Sigmoid colon (tissue), 7 donors: ENCODE data around the gene SORCS2. TPM values are rescaled to one million over a fixed set of nuclear protein-coding genes. Genes with fewer than 3 reads are reported as not detected.

ENCODE experiments used
- DNase-seq: peaks from one replicate; pipeline ENCODE4 v3.0.0-alpha.2; 2019
- H3K27ac ChIP-seq, 4 donors: fragments of 200-600 bp; sonication (generic); one replicate each; pipeline ENCODE4 v1.5.1; 2016 to 2019; ENCODE audit warnings: mild to moderate bottlenecking in 1 of 4
- H3K27me3 ChIP-seq, 3 donors: fragments of 200-600 bp; sonication (generic); one replicate each; pipeline ENCODE4 v1.5.1; 2019; ENCODE audit warnings: mild to moderate bottlenecking in 1 of 3
- H3K36me3 ChIP-seq, 4 donors: fragments of 200-600 bp; sonication (generic); one replicate each; pipeline ENCODE4 v1.5.1; 2016 to 2019
- H3K4me1 ChIP-seq, 4 donors: fragments of 200-600 bp; sonication (generic); one replicate each; pipeline ENCODE4 v1.5.1; 2017 to 2019
- H3K4me3 ChIP-seq, 4 donors: fragments of 200-600 bp; sonication (generic); one replicate each; pipeline ENCODE4 v1.5.1; 2017 to 2019; ENCODE audit warnings: mild to moderate bottlenecking in 2 of 4, moderate library complexity in 1 of 4
- H3K9me3 ChIP-seq, 4 donors: fragments of 200-600 bp in 3 of 4; sonication (generic) in 3 of 4; one replicate each; pipeline versions ENCODE4 v1.5.1 to v1.6.1; 2013 to 2019
- EP300 ChIP-seq, 4 donors: sonication (generic); formaldehyde crosslinking; IDR thresholded peaks; one replicate each; pipeline ENCODE4 v1.6.1; 2017; ENCODE audit warnings: antibody characterized with exemption in 4 of 4
- POLR2A ChIP-seq, 2 donors: fragments of 450-650 bp; IDR thresholded peaks; one replicate each; pipeline ENCODE4 v1.6.1; 2016; ENCODE audit warnings: antibody characterized with exemption in 2 of 2, mild to moderate bottlenecking in 2 of 2, moderate library complexity in 2 of 2
- POLR2AphosphoS5 ChIP-seq, 4 donors: sonication (generic); formaldehyde crosslinking; IDR thresholded peaks; one replicate each; pipeline ENCODE4 v1.6.1; 2017; ENCODE audit warnings: antibody characterized with exemption in 4 of 4
- WGBS, 2 donors: extraction: QIAGEN DNeasy Blood & Tissue Kit; methylation state at CpG; one replicate each; pipeline ENCODE4 v1.1.7; 2013; 5-methylcytosine and 5-hydroxymethylcytosine counted together
- intact Hi-C: fragments of 100-400 bp; cut with DNase I; formaldehyde crosslinking; loops from one replicate; pipeline ENCODE4 v1.15.1; 2023
- polyA plus RNA-seq, 3 donors: library from polyadenylated mRNA; stranded (reverse); fragments of 200-250 nt; gene quantifications; one replicate each; pipeline ENCODE4 v1.2.3, GENCODE V29; 2013
- total RNA-seq, 4 donors: library from RNA; depleted of rRNA; stranded (reverse); fragments of >200 nt; gene quantifications; one replicate each; pipeline ENCODE4 v1.1.0, GENCODE V29; 2016
- TF ChIP-seq, protein P1 (sequence below), 4 experiments: fragments of 450-650 bp in 3 of 4; fragments of 200-600 bp in 1 of 4; IDR thresholded peaks; one replicate each; pipeline ENCODE4 v1.5.1; 2016 to 2019; ENCODE audit warnings: antibody characterized with exemption in 4 of 4, mild to moderate bottlenecking in 3 of 4, moderate library complexity in 2 of 4
- donor health status: healthy with polysubstance abuse.
- donor health status: Bipolar disorder and iron deficiency.
- donor health status: healthy.

Gene SORCS2
- total and polyA plus RNA-seq, 7 donors: 1.8 to 6.4 (median 3.9) TPM; not detected in 2

DNA sequence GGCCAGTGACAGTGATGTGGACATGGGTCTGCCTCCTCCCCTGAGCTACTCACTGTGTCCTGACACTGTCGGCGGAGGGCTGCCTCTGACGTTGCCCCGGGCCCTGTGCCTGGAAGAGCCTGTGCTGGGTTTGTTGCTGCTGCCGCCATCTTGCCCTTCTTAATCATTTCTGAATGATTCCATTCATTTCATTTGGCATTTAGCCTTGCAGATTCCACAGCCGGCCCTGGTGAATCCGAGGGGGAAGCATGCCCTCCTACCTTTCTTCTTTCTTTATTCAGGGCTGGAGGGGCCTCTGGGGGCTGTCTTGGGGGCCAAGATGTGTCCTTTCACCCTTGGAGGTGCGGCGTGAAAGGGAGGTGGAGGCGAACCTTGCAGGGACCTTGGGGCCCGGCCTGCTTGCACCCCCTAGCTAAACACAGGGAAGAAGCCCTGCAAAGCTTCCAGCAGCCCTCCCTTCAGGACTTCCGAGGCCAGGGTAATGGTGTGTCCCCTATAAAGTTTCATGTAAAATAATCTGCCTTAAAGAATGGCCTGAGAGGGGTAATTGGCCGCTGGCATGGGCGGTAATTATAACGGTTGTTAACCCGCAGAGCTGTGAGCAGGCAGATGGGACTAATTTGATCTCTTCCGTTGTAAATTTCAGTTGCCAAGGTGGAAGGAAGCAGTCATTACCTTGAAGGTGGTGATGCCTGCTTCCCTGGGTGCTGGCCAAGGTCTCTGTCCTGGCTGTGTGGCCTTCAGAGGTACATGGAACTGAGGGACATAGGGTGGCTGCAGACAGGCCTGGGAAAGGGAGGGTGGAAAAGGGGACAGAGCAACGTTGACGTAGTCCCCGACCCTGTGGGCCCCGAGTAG, 150.1 kb downstream of the SORCS2 start:
- DNase-seq: no peak
- peaks cover 0 to 7% (median 2%) of the 10 kb centered on the region in 4 donors for H3K9me3 ChIP-seq
- WGBS, 2 donors: 84 to 85% methylated on average over 21 of the region's 21 CpGs
- H3K36me3 ChIP-seq: no peaks in the 10 kb centered on the region
- no peaks in the 10 kb centered on the region for H3K27me3 ChIP-seq
- no peak overlapping the region for H3K4me3 ChIP-seq
- no peak overlapping the region for H3K27ac ChIP-seq
- intact Hi-C loops: no loop called here
- TF ChIP-seq, protein P1, sequence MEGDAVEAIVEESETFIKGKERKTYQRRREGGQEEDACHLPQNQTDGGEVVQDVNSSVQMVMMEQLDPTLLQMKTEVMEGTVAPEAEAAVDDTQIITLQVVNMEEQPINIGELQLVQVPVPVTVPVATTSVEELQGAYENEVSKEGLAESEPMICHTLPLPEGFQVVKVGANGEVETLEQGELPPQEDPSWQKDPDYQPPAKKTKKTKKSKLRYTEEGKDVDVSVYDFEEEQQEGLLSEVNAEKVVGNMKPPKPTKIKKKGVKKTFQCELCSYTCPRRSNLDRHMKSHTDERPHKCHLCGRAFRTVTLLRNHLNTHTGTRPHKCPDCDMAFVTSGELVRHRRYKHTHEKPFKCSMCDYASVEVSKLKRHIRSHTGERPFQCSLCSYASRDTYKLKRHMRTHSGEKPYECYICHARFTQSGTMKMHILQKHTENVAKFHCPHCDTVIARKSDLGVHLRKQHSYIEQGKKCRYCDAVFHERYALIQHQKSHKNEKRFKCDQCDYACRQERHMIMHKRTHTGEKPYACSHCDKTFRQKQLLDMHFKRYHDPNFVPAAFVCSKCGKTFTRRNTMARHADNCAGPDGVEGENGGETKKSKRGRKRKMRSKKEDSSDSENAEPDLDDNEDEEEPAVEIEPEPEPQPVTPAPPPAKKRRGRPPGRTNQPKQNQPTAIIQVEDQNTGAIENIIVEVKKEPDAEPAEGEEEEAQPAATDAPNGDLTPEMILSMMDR (IDR thresholded peaks at IDR 0.05): no peak
- TF ChIP-seq EP300 (IDR thresholded peaks at IDR 0.05) (no peak), POLR2AphosphoS5 (IDR thresholded peaks at IDR 0.05) (no peak), POLR2A (IDR thresholded peaks at IDR 0.05) (no peak)
- no peaks in the 10 kb centered on the region for H3K4me1 ChIP-seq

DNA sequence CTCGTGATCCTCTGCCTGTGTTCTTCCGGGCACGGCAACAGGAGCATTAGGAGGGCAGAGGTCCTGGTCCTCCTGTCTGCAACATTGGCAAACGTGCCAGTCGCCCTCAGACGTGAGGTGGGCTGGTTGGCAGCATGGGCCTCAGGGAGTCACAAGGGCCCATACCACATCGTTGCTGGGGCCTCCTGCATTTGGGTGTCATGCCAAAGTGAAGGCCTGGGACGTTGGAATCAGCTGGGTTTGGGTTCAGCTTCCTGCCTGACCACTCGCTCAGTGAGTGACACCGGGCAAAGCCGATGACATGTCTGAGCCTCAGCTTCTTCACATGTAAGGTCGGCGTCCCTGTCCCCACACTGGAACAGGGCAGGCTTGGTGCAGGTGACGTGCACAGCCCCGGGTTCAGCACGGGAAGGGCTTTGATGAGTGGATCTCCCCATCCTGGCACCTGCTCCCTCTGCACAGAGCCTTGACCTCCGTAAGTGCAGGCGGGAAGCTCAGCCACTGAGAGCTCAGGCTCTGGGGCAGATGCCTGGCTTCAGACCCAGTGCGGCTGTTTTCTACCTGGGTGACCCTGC, 150.8 kb downstream of the SORCS2 start:
- WGBS, 2 donors: 82 to 88% methylated on average over 19 of the region's 19 CpGs
- H3K9me3 ChIP-seq: peaks cover 0 to 7% (median 2%) of the 10 kb centered on the region in 4 donors
- H3K27ac ChIP-seq: no peak overlapping the region
- H3K4me3 ChIP-seq: no peak overlapping the region
- H3K4me1 ChIP-seq: no peaks in the 10 kb centered on the region
- intact Hi-C loops: no loop called here
- H3K36me3 ChIP-seq: no peaks in the 10 kb centered on the region
- no peaks in the 10 kb centered on the region for H3K27me3 ChIP-seq
- TF ChIP-seq POLR2A (IDR thresholded peaks at IDR 0.05) (no peak), EP300 (IDR thresholded peaks at IDR 0.05) (no peak), POLR2AphosphoS5 (IDR thresholded peaks at IDR 0.05) (no peak)
- TF ChIP-seq, protein P1 (IDR thresholded peaks at IDR 0.05): no peak
- no peak for DNase-seq

DNA sequence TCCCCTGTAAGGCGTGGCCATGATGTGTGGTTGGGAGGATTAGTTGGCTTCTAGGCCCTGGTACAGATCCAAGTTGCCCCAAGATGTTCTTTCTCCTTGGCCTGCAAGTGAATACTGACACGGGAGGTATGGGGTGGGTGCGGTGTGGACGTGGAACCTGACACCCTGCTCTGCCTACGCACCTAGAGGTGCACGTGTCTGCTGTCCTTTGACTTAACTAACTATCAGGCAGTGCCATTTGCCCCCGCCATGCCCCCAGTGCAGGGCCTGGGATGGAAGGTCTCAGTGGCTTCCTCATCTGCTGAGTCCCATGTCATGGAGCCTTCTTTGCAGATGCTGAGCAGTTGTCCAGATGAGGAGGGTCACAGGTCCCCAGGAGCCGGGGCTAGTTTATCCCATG, 151.6 kb downstream of the SORCS2 start:
- intact Hi-C loops: no loop called here
- H3K4me1 ChIP-seq: no peaks in the 10 kb centered on the region
- peaks cover 0 to 7% (median 2%) of the 10 kb centered on the region in 4 donors for H3K9me3 ChIP-seq
- 77 to 83% methylated on average over 8 of the region's 8 CpGs for WGBS, 2 donors
- H3K27me3 ChIP-seq: no peaks in the 10 kb centered on the region
- H3K4me3 ChIP-seq: no peak overlapping the region
- H3K36me3 ChIP-seq: no peaks in the 10 kb centered on the region
- TF ChIP-seq EP300 (IDR thresholded peaks at IDR 0.05) (no peak), POLR2AphosphoS5 (IDR thresholded peaks at IDR 0.05) (no peak), POLR2A (IDR thresholded peaks at IDR 0.05) (no peak)
- TF ChIP-seq, protein P1 (IDR thresholded peaks at IDR 0.05): no peak
- no peak for DNase-seq
- no peak overlapping the region for H3K27ac ChIP-seq

DNA sequence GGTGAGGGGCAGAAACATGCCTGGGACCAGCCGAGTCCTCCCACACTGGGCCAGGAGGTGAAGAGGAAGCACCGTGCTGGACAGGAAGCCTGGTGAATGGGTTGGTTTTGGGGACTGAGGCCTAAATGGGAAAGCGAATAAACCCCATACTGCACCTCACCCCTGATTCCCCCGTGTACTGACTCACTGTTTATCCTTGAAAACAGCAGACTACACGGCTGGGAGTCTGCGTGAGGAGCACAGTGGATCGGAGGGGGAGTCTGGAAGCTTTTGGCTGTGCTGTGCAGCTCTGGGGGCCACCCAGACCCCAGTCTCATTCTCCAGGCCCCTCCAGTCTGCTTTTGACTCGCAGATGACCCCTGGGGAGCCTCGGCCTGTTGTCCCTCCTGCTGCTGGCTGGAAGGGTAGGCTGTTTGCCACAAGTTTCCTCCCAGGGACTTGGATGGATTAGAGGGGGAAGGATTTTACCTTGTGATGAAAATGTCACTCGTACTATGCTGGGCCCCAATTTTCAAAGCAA, 152.4 kb downstream of the SORCS2 start:
- no peaks in the 10 kb centered on the region for H3K36me3 ChIP-seq
- H3K9me3 ChIP-seq: peaks cover 0 to 7% (median 2%) of the 10 kb centered on the region in 4 donors
- TF ChIP-seq POLR2A (IDR thresholded peaks at IDR 0.05) (no peak), EP300 (IDR thresholded peaks at IDR 0.05) (no peak)
- H3K27ac ChIP-seq: no peak overlapping the region
- no peaks in the 10 kb centered on the region for H3K27me3 ChIP-seq
- no peaks in the 10 kb centered on the region for H3K4me1 ChIP-seq
- intact Hi-C loops: no loop called here
- no peak overlapping the region for H3K4me3 ChIP-seq
- DNase-seq: no peak
- 62 to 72% methylated on average over 10 of the region's 10 CpGs for WGBS, 2 donors

DNA sequence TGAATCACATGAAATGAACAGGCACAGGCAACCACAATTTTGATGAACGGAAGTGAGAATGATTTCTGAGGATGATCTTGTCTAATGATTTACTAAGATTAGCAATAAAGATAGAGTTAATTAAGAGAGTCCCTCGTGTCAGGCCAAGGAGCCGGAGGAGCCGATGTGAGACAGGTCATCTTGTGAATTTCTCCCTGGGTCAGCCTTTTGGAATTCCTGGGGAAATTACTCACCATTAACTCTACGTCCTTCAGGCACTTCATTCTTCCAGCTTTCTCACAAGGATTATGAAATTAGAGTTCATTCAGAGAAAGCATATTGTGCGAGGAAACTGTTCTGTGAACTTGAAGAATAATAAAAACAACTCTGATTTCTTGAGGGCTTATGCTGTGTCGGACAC, 155.6 kb downstream of the SORCS2 start:
- intact Hi-C loops: no loop called here
- TF ChIP-seq POLR2AphosphoS5 (IDR thresholded peaks at IDR 0.05) (no peak), POLR2A (IDR thresholded peaks at IDR 0.05) (no peak), EP300 (IDR thresholded peaks at IDR 0.05) (no peak)
- TF ChIP-seq, protein P1 (IDR thresholded peaks at IDR 0.05): no peak
- Histone ChIP-seq H3K4me1 (no peaks in the 10 kb centered on the region), H3K27me3 (no peaks in the 10 kb centered on the region), H3K27ac (no peak overlapping the region), H3K9me3 (peaks cover 0 to 7% (median 2%) of the 10 kb centered on the region in 4 donors), H3K4me3 (no peak overlapping the region), H3K36me3 (no peaks in the 10 kb centered on the region)
- no peak for DNase-seq
- 46 to 79% methylated on average over 7 of the region's 7 CpGs for WGBS, 2 donors
